ENCODE measurements around the gene TICRR.
A peak's percentile ranks its signal among the peaks of the same experiment; 100 is the strongest.

Gene TICRR

GRCh38 chr15:89628806-89629715 lies 53.8 kb downstream of the TICRR start:
- DNase-seq (ENCODE audit: low read depth): no peak

GRCh38 chr15:89629829-89630228 lies 54.6 kb downstream of the TICRR start:
- no peak for DNase-seq (ENCODE audit: low read depth)

DNA sequence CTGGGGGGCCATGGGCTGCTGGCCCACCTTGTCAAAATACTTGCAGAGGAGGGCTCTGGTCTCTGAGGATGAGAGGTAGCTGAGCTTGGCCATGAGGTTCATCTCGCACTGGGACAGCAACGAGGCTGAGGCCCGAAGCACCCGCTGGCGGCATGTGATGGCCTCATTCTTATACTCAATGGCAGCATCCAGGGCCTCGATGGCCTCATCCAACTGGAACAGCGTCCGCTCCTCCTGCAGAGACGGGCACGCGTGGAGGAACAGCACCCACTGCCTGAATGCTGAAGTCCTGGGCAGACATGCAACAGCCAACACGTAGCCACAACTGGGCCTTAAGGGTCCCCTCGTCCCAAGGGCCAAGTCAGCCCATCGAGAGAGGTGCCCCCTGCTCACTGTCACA lies 55.0 kb downstream of the TICRR start:
- DNase-seq (ENCODE audit: low read depth): no peak

- no peak for DNase-seq (ENCODE audit: low read depth)
Observed at GRCh38 chr15:89630974-89631901, 56.0 kb downstream of the TICRR start.

DNA sequence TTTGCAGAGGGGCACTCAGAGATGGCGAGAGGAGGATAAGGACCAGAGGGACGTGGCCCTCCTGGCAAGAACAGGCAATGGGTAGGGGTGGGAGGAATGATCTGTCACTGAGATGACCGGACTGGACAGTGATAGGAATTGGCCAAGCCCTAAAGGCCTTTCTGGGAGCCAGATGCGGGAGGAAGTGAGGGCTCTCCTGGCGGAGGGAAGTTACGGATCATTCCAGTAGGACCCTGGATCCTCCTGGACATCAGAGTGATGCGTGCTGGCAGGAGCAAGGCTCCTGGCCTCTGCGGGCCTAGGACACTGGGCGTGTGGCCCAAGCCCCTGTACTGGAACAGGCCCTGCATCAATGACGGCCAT lies 56.6 kb downstream of the TICRR start:
- no peak for DNase-seq (ENCODE audit: low read depth)

GRCh38 chr15:89632563-89633430 lies 57.5 kb downstream of the TICRR start:
- no peak for DNase-seq (ENCODE audit: low read depth)

- DNase-seq (ENCODE audit: low read depth): no peak
Observed at GRCh38 chr15:89633585-89633984, 58.3 kb downstream of the TICRR start.

- no peak for DNase-seq (ENCODE audit: low read depth)
Observed at GRCh38 chr15:89640245-89640644, 65.0 kb downstream of the TICRR start.

DNA sequence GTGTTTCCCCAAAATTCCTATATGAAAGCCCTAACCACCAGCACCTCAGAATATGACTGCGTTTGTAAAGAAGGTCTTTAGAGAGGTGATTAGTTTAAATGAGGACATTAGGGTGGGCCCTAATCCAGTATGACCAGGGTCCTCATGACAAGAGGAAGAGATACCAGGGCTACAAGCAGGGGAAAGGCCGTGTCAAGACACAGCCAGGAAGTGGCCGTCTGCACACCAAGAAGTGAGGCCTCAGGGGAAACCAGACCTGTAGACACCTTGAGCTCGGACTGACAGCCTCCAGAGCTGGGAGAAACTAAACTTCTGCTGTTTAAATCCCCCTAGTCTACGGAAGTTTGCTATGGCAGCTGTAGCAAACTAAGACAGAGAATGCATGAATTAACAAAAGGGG lies 65.8 kb downstream of the TICRR start:
- no peak for DNase-seq (ENCODE audit: low read depth)

GRCh38 chr15:89642106-89642505 lies 66.8 kb downstream of the TICRR start:
- no peak for DNase-seq (ENCODE audit: low read depth)

GRCh38 chr15:89645680-89646079 lies 70.4 kb downstream of the TICRR start:
- DNase-seq (ENCODE audit: low read depth): no peak

GRCh38 chr15:89646416-89647141 lies 71.3 kb downstream of the TICRR start:
- DNase-seq (ENCODE audit: low read depth): no peak

DNA sequence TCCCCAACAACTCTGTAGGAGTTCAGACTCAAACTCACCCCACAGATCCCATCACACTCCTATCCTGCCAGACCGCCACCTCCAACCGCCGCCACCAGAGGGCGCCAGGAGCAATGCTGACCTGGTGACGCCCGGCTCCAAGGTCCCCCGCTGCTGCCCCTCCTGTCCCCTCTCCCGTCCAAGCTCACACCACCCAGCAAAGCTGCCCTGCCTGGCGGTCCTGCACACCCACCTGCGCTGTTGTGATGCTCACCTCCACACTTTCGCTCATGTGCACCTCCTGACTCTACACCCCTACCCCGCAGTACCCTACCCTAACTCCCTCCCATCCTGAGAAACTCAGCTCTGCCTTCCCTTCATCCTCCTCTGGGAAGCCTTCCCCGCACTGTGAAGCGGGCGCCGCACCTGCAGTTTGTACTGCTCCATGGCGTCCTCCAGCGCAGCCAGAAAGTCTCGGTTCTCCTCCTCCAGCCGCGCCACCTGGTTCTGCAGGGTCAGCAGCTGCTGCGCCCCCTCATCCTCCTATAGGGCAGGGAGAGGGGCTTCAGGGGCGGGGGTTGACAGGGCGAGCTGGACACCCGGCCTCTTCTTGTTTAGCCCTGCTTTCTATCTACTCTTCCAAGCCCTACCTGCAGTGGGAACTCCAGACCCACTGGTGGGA lies 72.1 kb downstream of the TICRR start:
- DNase-seq (ENCODE audit: low read depth): peak; percentile 52

- no peak for DNase-seq (ENCODE audit: low read depth)
Observed at GRCh38 chr15:89648106-89649012, 73.1 kb downstream of the TICRR start.

DNA sequence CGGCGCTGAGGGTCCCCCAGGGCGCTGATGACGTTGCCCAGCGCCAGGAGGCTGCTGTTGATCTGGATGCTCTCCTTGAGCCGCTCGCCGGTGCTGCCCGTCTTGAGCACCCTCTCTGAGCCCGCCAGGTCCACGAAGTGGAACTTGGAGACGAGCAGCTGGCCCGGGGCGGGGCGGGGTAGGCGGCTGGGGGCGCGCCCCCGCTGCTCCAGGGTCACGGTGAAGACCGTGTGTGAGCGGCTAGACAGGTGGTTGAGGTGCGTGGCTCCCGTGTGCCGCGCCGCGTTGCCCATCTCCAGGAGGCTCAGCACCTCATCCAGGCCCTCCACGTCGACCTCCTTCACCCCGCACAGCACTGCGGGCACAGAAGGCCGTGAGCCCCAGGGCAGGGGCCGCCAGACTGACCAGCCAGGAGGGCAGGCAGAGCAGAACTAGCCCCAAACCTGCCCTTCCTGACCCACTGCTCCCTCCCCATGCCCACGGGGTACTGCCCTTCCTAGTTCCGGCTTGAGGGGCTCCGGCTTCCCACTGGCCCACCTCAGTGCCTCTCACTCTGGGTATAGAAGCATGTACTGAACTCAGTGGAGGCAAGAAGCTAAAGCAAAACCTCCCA lies 73.8 kb downstream of the TICRR start:
- DNase-seq (ENCODE audit: low read depth): no peak

GRCh38 chr15:89649716-89650115 lies 74.4 kb downstream of the TICRR start:
- no peak for DNase-seq (ENCODE audit: low read depth)

- DNase-seq (ENCODE audit: low read depth): no peak
Observed at GRCh38 chr15:89652131-89652530, 76.9 kb downstream of the TICRR start.

GRCh38 chr15:89652666-89653065 lies 77.4 kb downstream of the TICRR start:
- DNase-seq (ENCODE audit: low read depth): no peak

- no peak for DNase-seq (ENCODE audit: low read depth)
Observed at GRCh38 chr15:89653578-89653977, 78.3 kb downstream of the TICRR start.

Measured in activated T-cell treated with anti-CD3 and anti-CD28 coated beads for 1 hour (primary cell).